NB4 (cell line): ENCODE results near the gene NTRK2.

Source experiments
- DNase-seq: peaks from one replicate; pipeline ENCODE4 v3.0.0; 2010; ENCODE audit warnings: low read depth
- H3K4me3 ChIP-seq: one replicate; pipeline ENCODE4 v1.5.1; 2011; ENCODE audit warnings: mild to moderate bottlenecking, low read depth, low read length, moderate library complexity
- CTCF ChIP-seq: IDR thresholded peaks from one replicate; pipeline ENCODE4 v1.5.1; 2012; ENCODE audit warnings: low read depth, low read length
- MYC ChIP-seq: IDR thresholded peaks from 2 replicates; pipeline ENCODE4 v1.6.1; 2011; ENCODE audit warnings: low read depth, low read length
- POLR2A ChIP-seq: IDR thresholded peaks from 2 replicates; pipeline ENCODE4 v1.6.1; 2011; ENCODE audit warnings: mild to moderate bottlenecking; ENCODE audit not compliant: insufficient read length; ENCODE audit errors: extremely low read depth
- TF ChIP-seq, protein P1 (sequence below): IDR thresholded peaks from 2 replicates; pipeline ENCODE4 v1.6.1; 2011; ENCODE audit warnings: low read depth, low read length

The NTRK2 gene

DNA sequence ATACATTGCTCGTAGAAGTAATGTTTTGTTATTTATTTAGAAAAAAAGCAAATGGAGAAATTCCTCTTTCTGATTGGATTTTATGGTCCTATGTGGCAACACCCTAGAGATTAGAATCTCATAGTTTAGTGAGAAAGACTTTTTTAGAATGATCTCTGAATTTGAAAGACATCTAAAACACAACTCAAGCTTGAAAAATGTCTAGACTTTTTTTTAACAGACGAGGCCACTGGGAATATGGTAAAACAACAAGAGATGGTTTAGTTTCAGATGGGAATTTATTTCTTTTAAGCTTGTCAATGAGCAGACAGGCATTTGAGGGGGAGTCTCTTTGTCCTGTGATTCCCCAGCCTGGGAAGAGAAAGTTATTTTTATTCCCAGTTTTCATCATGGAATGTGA is 122.1 kb downstream of the NTRK2 start:
- no peak overlapping the region for H3K4me3 ChIP-seq
- no peak for TF ChIP-seq POLR2A
- TF ChIP-seq, protein P1, sequence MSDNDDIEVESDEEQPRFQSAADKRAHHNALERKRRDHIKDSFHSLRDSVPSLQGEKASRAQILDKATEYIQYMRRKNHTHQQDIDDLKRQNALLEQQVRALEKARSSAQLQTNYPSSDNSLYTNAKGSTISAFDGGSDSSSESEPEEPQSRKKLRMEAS = no peak
- no peak for TF ChIP-seq MYC
- TF ChIP-seq CTCF = no peak
- no peak for DNase-seq

GRCh38 chr9:84793251-84793650 is 123.7 kb downstream of the NTRK2 start:
- H3K4me3 ChIP-seq = no peak overlapping the region
- no peak for DNase-seq
- TF ChIP-seq MYC = no peak
- no peak for TF ChIP-seq POLR2A
- TF ChIP-seq CTCF = no peak
- TF ChIP-seq, protein P1 = no peak

DNA sequence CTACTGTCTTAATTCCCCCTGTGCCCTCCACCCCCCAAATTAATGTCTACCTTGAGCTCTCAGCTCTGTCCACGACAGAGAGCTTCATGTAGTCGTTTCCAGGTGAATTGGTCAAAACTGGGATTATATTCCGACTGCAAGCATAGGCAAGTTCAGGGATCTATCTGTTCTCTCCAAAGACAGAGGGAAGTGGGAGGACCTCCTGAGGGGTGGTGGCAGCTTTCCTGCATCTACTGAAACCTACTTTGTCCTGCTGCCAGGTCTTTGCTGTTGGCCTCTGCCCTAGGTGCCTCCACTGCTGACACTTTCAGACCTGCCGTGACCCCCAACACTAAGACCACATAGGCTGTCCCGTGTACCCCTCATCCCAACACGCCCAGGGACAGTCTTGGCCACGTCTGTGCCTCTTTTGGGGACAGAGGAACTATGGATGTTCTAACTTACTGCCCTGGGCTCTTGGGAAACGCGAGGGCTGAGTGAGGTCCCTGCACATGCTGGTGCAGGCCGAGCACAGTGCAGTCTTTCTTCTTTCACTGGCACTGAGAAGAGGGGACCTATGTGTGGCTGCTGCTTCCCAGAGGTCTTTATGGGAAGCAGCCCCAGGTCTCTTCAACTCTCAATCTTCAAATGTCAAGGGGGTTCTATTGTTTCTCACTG is 125.6 kb downstream of the NTRK2 start:
- DNase-seq = no peak
- TF ChIP-seq POLR2A (no peak), CTCF (no peak), MYC (no peak)
- TF ChIP-seq, protein P1 = no peak

GRCh38 chr9:84796404-84796803 is 126.9 kb downstream of the NTRK2 start:
- no peak for TF ChIP-seq CTCF
- TF ChIP-seq, protein P1 = no peak
- no peak for TF ChIP-seq POLR2A
- no peak for TF ChIP-seq MYC
- DNase-seq = no peak
- H3K4me3 ChIP-seq = no peak overlapping the region

More for the DNA sequence above, 125.6 kb downstream of the NTRK2 start:
- H3K4me3 ChIP-seq = no peak overlapping the region

DNA sequence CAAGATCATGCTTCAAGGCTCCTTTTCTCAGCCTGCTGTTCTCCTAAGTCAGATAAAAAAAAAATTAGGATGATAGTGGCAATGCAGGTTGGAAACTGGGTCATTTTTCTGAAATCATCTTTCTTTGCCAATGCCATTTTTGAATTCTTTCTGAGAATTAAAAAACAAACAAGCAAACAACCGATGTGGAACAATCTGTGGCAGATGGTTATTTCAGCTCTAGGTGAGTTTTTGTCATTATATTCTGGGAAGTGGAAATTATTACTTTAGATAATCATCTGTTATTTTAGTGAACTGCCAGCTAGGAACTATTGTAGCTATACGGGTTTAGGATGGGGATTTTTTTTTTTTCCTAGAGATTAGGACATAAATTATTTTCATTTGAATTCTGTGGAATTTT is 129.7 kb downstream of the NTRK2 start:
- no peak overlapping the region for H3K4me3 ChIP-seq
- no peak for DNase-seq
- TF ChIP-seq MYC (no peak), POLR2A (no peak), CTCF (no peak)
- TF ChIP-seq, protein P1 = no peak
